Left cardiac atrium (tissue), 4 donors: ENCODE measurements around the gene ALOX5. TPM values are rescaled to one million over a fixed set of nuclear protein-coding genes. Genes with fewer than 3 reads are reported as not detected.
A peak's percentile ranks its signal among the peaks of the same experiment; 100 is the strongest.
"Not testable (repeated sequence)": the region's sequence is repeated elsewhere in the genome, so short reads cannot be mapped to it uniquely, and the experiment has no call there.

Experiments
- ATAC-seq, 2 donors: fragments of 200-7000 bp; cut with Tn5 transposase; one replicate each; pipeline ENCODE4 v1.9.1; 2020; ENCODE audit warnings: mild to moderate bottlenecking in 2 of 2, moderate library complexity in 2 of 2
- DNase-seq: peaks from one replicate; pipeline ENCODE4 v3.0.0-alpha.2; 2020
- intact Hi-C, 2 donors: fragments of 100-400 bp; cut with DNase I; formaldehyde crosslinking; loops; one replicate each; pipeline versions ENCODE4 v1.14.1 to v1.15.1; 2022 to 2023
- total RNA-seq, 2 donors: library from RNA; stranded (reverse); fragmentation: NEBNext Ultra II Directional; extraction: Animal tissue kit (Norgen Biotek cat#: 25700); gene quantifications; one replicate each; pipeline ENCODE4 v1.2.1, GENCODE V29; 2021
- donor health status: DM: no; HTN: yes; CAD: no.
- donor health status: DM: no; HTN: yes; CAD: no; lungs with severe emphysema.
- donor health status: DM: yes; HTN: yes; CAD: no.
- donor health status: Dilated cardiomyopathy.

The ALOX5 gene
- total RNA-seq, 2 donors from 2014 or later: 11.9 to 13.8 TPM

GRCh38 chr10:45395554-45395953, 21.5 kb downstream of the ALOX5 start:
- DNase-seq: no peak
- no peak for ATAC-seq
- intact Hi-C loops: no loop called here

- DNase-seq (no peak), ATAC-seq (no peak)
Measured at GRCh38 chr10:45398595-45398994, 24.6 kb downstream of the ALOX5 start.

GRCh38 chr10:45399113-45399512, 25.1 kb downstream of the ALOX5 start:
- intact Hi-C loops: no loop called here
- no peak for ATAC-seq
- DNase-seq: no peak

More at GRCh38 chr10:45398595-45398994, 24.6 kb downstream of the ALOX5 start:
- intact Hi-C loops: no loop called here

GRCh38 chr10:45403151-45403550, 29.1 kb downstream of the ALOX5 start:
- intact Hi-C loops: no loop called here
- ATAC-seq (no peak), DNase-seq (no peak)

GRCh38 chr10:45404087-45404769, 30.2 kb downstream of the ALOX5 start:
- DNase-seq (no peak), ATAC-seq (peak; percentile 55 to 92)
- intact Hi-C loops: no loop called here

GRCh38 chr10:45404770-45405120, 30.7 kb downstream of the ALOX5 start:
- no peak for DNase-seq
- intact Hi-C loops: no loop called here
- no peak for ATAC-seq

- DNase-seq (no peak), ATAC-seq (no peak)
- intact Hi-C loops: no loop called here
Measured at GRCh38 chr10:45407542-45407941, 33.5 kb downstream of the ALOX5 start.

GRCh38 chr10:45408421-45409319, 34.7 kb downstream of the ALOX5 start:
- DNase-seq (no peak), ATAC-seq (peak in 1 of 2 donors; percentile 64)
- intact Hi-C loops: no loop called here

GRCh38 chr10:45409347-45409746, 35.3 kb downstream of the ALOX5 start:
- intact Hi-C loops, DNase-seq, ATAC-seq: not testable (repeated sequence)

- ATAC-seq: no peak
- intact Hi-C loops: no loop called here
- DNase-seq: no peak
Measured at GRCh38 chr10:45409782-45410181, 35.8 kb downstream of the ALOX5 start.

- no peak for ATAC-seq
- intact Hi-C loops: no loop called here
Measured at GRCh38 chr10:45410489-45410806, 36.4 kb downstream of the ALOX5 start.

GRCh38 chr10:45410807-45411606, 37.0 kb downstream of the ALOX5 start:
- intact Hi-C loops: no loop called here
- ATAC-seq (no peak), DNase-seq (no peak)

More at GRCh38 chr10:45410489-45410806, 36.4 kb downstream of the ALOX5 start:
- DNase-seq: no peak

- DNase-seq (no peak), ATAC-seq (no peak)
- intact Hi-C loops: no loop called here
Measured at GRCh38 chr10:45411607-45411940, 37.6 kb downstream of the ALOX5 start.

GRCh38 chr10:45415062-45415461, 41.0 kb downstream of the ALOX5 start:
- ATAC-seq, DNase-seq, intact Hi-C loops: not testable (repeated sequence)

GRCh38 chr10:45416603-45417002, 42.6 kb downstream of the ALOX5 start:
- intact Hi-C loops: no loop called here
- no peak for ATAC-seq
- no peak for DNase-seq

- ATAC-seq (no peak), DNase-seq (no peak)
- intact Hi-C loops: no loop called here
Measured at GRCh38 chr10:45417746-45418145, 43.7 kb downstream of the ALOX5 start.

GRCh38 chr10:45418417-45418848, 44.4 kb downstream of the ALOX5 start:
- intact Hi-C loops: no loop called here
- ATAC-seq: no peak
- no peak for DNase-seq

GRCh38 chr10:45418849-45419675, 45.0 kb downstream of the ALOX5 start:
- intact Hi-C loops: no loop called here
- ATAC-seq (peak; percentile 86 to 93), DNase-seq (peak; percentile 88)

- ATAC-seq (peak; percentile 10 to 61), DNase-seq (peak; percentile 42)
- intact Hi-C loops: no loop called here
Measured at GRCh38 chr10:45419676-45420025, 45.6 kb downstream of the ALOX5 start.
